Heart left ventricle (tissue), 13 donors: Measurements from ENCODE around the gene TMEM178B.

Experiments
- POLR2A ChIP-seq, 2 donors: fragments of 450-650 bp; IDR thresholded peaks; one replicate each; pipeline ENCODE4 v1.6.1; 2017; ENCODE audit warnings: antibody characterized with exemption in 2 of 2, mild to moderate bottlenecking in 2 of 2, moderate library complexity in 2 of 2
- TF ChIP-seq, protein P1 (sequence below), 12 donors: fragments of 200-600 bp; sonication (generic) in 4 of 12; IDR thresholded peaks; one replicate each; pipeline versions ENCODE4 v1.5.0 to v1.8.0; 2018 to 2022; ENCODE audit warnings: antibody characterized with exemption in 12 of 12, mild to moderate bottlenecking in 5 of 12
- donor health status: ischemic (EF 13 %, LVEDD 7.1; RV severe dilation, severe dysfunction).
- donor health status: DM: no; HTN: yes; CAD: no.
- donor health status: DM: no; HTN: no; CAD: no.
- donor health status: ischemic (EF 25% LVEDD 6.9; RV normal size, moderate dysfunction).
- donor health status: ischemic (EF 25% LVEDD 5.7; RV mildly dilated, moderate dysfunction).
- donor health status: ischemic (EF 35%, LVEDD 5.7; RV mildly dilated, moderate dysfunction).
- donor health status: nonischemic (EF 11% LVEDD 7.7; RV severe dilation, severe dysfunction).
- donor health status: DM: yes; HTN: yes; CAD: no.
- donor health status: PGD.
- donor health status: ischemic (EF 29% LVEDD 5.4; RV normal size, mild dysfunction).
- donor health status: nonischemic (EF 23%, LVEDD 6.1; RV moderate dilation, normal function).

DNA sequence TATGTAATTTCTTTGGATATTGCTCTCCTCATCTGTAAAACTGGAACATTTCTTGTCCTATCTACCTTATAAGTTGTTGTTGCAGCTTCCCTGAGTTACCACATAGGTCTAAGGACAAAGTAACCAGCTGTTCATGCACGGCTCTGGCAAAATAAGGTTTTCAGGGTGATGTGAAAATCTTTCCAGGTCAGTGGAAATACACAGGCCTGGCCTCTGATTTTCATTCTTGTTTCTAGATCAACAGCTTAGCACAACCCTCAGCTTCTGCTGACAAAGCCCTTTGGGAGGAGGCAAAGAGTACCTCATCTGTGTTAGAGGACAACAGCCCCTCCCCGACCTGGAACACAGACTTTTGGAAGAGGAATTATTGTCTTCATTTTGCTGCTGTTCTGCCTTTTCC lies 359.8 kb downstream of the TMEM178B start:
- TF ChIP-seq, protein P1, sequence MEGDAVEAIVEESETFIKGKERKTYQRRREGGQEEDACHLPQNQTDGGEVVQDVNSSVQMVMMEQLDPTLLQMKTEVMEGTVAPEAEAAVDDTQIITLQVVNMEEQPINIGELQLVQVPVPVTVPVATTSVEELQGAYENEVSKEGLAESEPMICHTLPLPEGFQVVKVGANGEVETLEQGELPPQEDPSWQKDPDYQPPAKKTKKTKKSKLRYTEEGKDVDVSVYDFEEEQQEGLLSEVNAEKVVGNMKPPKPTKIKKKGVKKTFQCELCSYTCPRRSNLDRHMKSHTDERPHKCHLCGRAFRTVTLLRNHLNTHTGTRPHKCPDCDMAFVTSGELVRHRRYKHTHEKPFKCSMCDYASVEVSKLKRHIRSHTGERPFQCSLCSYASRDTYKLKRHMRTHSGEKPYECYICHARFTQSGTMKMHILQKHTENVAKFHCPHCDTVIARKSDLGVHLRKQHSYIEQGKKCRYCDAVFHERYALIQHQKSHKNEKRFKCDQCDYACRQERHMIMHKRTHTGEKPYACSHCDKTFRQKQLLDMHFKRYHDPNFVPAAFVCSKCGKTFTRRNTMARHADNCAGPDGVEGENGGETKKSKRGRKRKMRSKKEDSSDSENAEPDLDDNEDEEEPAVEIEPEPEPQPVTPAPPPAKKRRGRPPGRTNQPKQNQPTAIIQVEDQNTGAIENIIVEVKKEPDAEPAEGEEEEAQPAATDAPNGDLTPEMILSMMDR (IDR thresholded peaks at IDR 0.05) = no peak
- TF ChIP-seq POLR2A (IDR thresholded peaks at IDR 0.05) = no peak
